OCI-LY3 (cell line): ENCODE measurements around the gene BRD2.

ENCODE experiments used
- EZH2phosphoT487 ChIP-seq: fragments of 200-600 bp; shearing (Covaris generic); IDR thresholded peaks from 2 replicates; pipeline ENCODE4 v1.6.1; 2018; ENCODE audit warnings: antibody characterized with exemption, mixed run types, low read depth
- TF ChIP-seq, protein P1 (sequence below): fragments of 200-600, 300-600 bp; sonication (generic); IDR thresholded peaks from 2 replicates; pipeline ENCODE4 v1.5.1; 2014; ENCODE audit warnings: antibody characterized with exemption, low read length, low read depth

DNA sequence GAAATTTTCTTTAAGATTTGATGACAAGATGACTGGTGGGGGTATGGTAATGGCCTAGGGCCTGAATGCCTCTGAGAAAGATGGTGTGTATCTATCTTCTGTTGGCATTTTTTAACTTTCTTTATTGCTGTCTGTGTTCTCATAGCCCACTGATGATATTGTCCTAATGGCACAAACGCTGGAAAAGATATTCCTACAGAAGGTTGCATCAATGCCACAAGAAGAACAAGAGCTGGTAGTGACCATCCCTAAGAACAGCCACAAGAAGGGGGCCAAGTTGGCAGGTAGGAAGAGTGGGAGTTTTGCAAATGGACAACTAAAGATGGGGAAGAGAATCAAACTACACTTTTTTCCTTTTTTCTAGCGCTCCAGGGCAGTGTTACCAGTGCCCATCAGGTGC lies 7.5 kb downstream of the BRD2 start:
- TF ChIP-seq, protein P1, sequence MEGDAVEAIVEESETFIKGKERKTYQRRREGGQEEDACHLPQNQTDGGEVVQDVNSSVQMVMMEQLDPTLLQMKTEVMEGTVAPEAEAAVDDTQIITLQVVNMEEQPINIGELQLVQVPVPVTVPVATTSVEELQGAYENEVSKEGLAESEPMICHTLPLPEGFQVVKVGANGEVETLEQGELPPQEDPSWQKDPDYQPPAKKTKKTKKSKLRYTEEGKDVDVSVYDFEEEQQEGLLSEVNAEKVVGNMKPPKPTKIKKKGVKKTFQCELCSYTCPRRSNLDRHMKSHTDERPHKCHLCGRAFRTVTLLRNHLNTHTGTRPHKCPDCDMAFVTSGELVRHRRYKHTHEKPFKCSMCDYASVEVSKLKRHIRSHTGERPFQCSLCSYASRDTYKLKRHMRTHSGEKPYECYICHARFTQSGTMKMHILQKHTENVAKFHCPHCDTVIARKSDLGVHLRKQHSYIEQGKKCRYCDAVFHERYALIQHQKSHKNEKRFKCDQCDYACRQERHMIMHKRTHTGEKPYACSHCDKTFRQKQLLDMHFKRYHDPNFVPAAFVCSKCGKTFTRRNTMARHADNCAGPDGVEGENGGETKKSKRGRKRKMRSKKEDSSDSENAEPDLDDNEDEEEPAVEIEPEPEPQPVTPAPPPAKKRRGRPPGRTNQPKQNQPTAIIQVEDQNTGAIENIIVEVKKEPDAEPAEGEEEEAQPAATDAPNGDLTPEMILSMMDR = no peak
- TF ChIP-seq EZH2phosphoT487 = no peak
